Spleen (tissue), 7 donors: Measurements from ENCODE around the gene BRAF.

Experiments
- CTCF ChIP-seq, 11 experiments: fragments of 200-600 bp in 7 of 11; fragments of 450-650 bp in 4 of 11; sonication (generic) in 4 of 11; IDR thresholded peaks in 8 of 11; conservative IDR thresholded peaks in 3 of 11; 1 replicate in 7 of 11; 2 replicates in 4 of 11; pipeline versions ENCODE4 v1.4.0 to v1.8.0; 2016 to 2021; ENCODE audit warnings: antibody characterized with exemption in 11 of 11, inconsistent platforms in 4 of 11, mild to moderate bottlenecking in 1 of 11
- POLR2A ChIP-seq, 3 donors: fragments of 450-650 bp; IDR thresholded peaks; one replicate each; pipeline ENCODE4 v1.5.1; 2017; ENCODE audit warnings: antibody characterized with exemption in 3 of 3, mild to moderate bottlenecking in 1 of 3
- POLR2AphosphoS5 ChIP-seq, 3 donors: sonication (generic); formaldehyde crosslinking; IDR thresholded peaks; one replicate each; pipeline ENCODE4 v1.5.1; 2017; ENCODE audit warnings: antibody characterized with exemption in 3 of 3
- donor health status: DM: no; HTN: no; CAD: no; lungs with moderate emphysema.
- donor health status: DM: no; HTN: no; CAD: no.
- donor health status: DM: no; HTN: no; CAD: no.

DNA sequence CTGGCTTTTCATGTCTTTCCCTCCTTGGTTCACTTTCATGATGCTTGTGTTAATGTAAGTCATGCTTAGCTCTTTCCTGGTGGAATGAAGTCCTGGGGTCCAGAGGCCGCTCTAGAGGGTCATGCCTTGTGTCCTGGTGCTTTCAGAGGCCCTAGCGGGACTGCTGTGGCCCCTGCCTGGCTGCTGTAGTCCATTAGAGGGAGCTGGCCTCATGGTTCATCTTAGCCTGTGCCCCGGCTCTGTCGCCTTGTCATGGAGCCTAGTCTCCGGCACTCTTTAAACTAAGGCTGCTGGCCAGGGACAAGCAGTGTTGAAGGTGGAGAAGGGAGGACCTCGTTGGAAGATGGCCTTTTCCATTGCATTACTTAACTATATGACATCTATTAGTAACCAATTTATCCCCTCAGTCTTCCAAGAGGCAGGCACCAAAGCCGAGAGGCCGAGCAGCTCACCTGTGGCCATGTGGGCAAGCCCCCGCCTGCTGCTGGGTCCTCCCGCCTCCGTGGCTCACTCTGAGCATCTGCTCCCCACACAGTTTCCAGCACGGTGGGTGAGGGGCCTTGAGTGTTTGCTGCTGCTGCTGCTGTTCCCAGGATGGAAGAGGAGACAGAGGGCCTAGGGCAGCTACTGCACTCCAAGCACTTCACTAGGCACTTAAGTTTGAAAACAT is 233.2 kb downstream of the BRAF start:
- TF ChIP-seq CTCF (IDR thresholded peaks at IDR 0.05 in 8 of 11, conservative IDR thresholded peaks at IDR 0.05 in 3 of 11) = no peak
- no peak for TF ChIP-seq POLR2A (IDR thresholded peaks at IDR 0.05)
- no peak for TF ChIP-seq POLR2AphosphoS5 (IDR thresholded peaks at IDR 0.05)
